ENCODE data around the gene MAP4K4.

Gene MAP4K4

DNA sequence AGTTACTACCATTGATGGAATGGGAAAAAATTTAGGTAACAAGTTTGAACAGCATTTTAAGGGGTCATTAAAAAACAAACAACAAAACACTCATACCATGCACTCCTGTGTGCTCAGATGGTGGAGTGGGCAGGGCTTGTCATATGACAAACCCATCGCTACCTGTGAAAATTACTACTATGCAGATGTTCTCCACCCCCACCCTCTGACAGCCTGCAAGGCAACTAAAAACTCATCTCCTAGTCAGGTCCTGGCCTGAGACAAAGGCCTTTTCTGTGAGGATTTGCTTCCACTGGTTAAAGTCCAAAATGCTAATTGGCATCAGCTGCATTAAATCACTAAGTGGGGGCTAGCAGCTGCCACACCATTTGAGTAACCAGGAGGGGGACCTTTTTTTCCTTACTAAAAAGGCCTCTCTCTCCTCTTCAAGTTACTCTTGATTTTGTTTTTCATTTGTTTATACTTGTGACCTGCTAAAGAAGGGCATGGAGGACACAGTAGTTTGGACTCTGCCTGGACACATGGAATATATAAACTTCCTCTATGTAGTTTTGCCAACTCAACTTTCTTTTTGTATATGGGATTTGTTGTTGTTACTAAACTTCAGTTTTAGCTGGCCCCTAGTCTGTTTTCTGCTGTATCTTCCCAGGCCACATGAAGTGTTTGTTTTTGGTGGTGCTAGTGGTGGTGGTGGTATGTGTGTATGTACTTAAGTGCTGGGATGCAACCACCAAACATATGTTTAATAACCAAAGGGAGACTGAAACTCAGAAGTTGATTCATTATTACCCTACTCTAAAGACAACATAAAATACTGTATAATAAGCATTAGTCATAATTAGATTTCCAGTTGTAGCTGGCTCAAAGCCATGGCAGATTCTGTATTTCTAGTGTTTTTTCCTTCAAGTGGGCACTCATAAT, 121.3 kb downstream of the MAP4K4 start:
- peak; percentile 62 for DNase-seq

DNA sequence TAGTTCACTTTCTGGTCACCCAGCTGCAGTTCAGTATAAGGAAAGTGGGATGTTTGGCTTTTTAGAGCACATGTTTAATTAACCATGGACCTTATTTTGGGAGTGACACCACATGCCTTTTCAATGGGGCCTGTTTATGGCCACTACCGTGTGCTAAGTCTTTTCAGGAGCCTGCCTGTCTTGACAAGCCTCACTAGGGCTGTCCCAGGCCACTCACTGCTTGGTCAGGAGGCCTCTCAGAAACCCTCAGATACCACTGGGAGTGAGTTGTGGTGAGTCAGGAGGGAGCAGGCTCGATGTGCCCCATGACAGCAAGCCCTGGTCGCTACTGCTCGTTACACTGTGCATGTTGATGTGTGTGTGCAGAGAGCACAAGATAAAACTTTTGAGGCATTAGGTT, 123.0 kb downstream of the MAP4K4 start:
- no peak for DNase-seq

DNA sequence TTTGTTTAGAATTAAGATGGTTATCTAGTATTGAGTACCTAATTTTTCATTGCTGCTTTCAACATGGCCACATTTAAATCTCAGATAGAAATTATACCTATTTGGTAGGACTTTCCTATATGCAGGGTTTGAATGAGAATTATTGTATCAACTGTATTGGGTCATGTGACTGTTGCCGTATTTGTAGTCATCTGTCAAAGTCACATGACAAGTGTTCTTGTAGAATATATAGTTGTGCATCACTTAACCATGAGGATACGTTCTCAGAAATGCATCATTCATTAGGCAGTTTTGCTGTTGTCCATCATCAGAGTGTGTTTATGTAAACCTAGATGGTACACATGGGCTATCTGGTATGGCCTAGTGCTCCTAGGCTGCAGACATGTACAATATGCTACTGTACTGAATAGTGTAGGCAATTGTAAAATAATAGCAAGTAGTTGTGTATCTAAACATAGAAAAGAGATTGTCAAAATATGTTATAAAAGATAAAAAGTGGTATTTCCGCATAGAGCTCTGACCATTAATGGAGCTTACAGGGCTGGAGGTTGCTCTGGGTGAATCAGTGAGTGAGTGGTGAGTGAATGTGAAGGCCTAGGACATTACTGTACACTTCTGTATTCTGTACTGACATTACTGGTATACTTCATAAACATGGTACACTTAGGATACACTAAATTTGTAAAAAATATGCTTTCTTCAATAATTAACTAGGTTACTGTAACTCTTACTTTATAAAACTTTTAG, 123.7 kb downstream of the MAP4K4 start:
- no peak for DNase-seq

DNA sequence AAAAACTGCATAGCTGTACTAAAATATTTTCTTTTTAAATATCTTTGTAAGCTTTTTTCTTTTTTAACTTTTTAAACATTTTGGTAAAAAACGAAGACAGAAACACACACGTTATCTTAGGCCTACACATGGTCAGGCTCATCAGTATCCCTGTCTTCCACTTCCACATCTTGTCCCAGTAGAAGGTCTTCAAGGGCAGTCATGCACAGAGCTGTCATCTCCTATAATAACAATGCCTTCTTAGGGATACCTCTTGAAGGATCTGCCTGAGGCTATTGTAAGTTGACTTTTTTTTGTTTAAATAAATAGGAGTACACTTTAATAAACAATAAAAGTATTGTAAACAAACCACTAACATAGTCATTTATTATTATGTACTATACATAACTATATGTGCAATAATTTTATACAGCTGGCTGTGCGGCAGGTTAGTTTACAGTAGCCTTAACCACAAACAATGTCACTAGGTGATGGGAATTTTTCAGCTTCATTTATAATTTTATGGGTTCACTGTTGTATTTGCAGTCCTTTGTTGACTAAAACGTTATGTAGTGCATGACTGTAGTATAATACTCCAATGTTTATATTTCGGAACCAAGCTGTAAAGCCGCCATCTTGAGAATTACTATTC, 124.4 kb downstream of the MAP4K4 start:
- no peak for DNase-seq

DNA sequence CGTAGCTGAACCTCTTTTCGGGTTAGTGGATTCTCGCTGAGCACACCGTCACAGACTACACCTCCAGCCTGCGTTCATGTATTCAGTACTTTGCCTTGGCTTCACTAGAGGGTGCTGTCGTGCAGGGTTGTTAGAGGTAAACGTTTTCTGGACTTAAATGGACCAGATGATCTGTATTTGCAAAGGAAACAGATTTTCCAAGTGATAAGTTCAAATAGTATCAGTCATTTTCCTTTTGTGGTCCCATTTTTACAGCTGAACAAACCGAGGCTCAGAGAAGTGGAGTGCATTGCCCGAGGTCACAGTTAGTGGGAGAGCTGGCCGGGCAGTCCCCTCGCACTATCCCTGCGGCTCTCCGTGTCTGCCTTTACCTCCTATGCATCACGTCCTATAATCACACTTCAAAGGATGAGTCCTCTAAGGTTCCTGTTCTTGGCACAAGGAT, 125.9 kb downstream of the MAP4K4 start:
- peak; percentile 48 for DNase-seq

GRCh38 chr2:101823859-101824258, 126.4 kb downstream of the MAP4K4 start:
- no peak for DNase-seq

DNA sequence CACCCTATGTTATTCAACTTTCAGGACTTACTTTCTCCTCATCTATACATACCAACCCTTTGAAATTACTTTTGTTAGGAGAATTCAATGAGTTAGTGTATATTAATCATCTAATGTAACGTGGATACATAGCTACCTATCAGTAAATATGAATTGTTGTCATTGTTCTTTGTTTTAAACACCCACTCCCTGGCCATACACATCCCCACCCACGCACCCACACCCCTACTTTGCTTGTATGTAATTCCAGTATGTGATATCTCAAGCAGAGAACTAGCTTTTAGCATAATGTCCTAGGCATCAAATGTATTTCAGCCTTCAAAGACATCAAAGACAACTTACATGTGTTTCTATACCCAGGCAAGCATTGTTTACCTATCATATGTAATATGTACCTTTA, 129.2 kb downstream of the MAP4K4 start:
- no peak for DNase-seq

DNA sequence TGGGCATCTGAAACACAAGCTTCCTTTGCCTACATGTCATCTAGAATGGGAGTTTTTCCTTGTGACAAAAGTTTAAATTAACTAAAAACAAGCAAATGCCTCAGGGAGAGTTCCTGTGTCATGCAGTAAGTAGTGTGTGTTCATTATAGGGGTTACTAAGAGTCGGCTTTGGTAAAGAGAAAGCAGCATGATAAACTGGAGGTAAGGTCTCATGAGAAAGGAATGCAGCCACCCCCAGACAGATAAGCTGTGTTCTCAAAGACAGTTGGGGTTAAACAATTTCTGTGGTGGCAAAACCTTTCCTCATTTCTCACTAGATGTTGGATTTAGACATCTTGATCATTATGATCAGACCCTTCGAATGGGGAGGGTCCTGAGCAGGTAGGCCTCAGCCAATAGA, 129.7 kb downstream of the MAP4K4 start:
- no peak for DNase-seq

GRCh38 chr2:101828257-101828656, 130.8 kb downstream of the MAP4K4 start:
- no peak for DNase-seq

DNA sequence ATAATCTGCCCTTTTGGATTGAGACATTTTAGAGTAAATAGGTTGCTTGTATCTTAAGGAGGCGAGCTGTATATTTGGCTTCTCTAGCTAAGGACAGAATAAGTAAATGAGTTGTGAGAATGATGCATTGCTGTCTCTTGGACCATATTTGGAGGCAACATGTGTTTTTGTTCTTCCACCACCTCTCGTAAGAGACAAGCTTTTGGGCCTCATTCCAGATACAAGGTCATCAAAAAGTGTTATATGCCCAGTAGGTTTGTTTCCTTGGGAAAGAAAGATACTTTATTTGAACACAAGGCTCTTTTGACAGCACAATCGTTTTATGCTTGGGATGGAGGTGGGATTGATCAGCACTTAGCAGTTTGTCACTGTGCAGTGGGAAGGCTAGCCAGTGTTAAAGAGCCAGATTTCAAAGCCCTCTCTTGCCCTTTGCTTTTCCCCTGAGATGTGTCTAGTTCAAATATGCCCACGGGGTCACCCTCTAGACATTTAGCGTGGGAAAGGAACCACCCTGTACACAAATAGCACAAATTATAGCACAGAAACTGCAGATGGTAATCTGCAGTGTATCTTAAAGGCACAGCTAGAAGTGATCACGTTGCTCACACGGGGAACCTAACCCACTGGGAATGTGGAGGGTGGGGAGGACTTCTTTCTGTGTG, 131.3 kb downstream of the MAP4K4 start:
- no peak for DNase-seq

DNA sequence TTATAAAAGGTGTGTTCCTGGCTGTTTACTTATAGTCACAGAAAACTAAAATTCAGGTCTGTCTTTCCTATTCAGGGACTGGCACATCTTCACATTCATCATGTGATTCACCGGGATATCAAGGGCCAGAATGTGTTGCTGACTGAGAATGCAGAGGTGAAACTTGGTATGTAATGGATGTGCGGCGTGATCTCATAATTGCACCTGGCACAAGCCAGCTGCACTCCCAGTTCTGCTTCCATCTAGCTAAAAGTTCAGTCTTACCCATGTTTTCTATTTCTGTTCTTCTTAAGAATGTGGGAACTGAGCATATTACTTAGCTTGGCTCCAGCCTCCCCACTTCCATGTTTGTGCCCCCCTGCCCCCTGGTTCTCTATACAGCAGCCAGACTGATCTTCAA, 131.9 kb downstream of the MAP4K4 start:
- no peak for DNase-seq

DNA sequence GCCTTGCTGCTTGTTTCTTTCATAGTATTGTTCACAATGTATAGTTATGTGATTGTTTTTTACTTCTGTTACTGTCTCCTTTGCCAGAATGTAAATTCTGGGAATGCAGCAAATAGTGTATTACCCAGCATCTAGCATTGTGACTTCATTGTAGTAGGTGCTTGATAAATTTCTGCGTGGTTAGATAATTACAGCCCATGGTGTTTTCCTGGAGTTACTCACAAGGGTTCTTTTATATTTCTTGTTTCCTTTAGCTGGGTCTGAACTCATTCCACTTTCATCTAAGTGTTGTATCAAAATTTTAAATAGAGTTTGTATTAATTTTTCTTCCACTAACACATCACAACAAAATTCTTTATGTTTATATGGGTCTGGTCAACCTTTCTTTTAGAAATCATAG, 132.6 kb downstream of the MAP4K4 start:
- no peak for DNase-seq

DNA sequence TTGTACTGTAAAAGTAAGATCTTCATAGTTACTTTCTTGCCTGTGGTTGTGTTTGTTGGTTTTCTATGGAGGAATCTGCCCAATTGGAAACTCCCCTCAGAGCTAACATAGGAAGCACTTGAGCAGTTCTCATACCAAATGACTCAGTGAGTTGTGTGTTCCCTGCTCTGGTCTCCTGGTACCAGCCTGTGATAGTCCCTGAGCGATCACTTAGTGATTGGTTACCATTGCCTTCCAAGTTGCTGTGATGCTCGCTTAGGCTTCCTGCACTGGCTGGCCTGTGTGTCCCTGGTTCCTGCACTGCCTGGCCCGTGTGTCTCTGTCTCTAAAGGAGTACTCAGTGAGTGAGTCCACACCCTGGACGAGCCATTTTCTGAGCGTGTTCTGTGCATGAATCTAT, 133.0 kb downstream of the MAP4K4 start:
- DNase-seq, result no peak

GRCh38 chr2:101831351-101831865, 133.9 kb downstream of the MAP4K4 start:
- DNase-seq, result peak; percentile 31

DNA sequence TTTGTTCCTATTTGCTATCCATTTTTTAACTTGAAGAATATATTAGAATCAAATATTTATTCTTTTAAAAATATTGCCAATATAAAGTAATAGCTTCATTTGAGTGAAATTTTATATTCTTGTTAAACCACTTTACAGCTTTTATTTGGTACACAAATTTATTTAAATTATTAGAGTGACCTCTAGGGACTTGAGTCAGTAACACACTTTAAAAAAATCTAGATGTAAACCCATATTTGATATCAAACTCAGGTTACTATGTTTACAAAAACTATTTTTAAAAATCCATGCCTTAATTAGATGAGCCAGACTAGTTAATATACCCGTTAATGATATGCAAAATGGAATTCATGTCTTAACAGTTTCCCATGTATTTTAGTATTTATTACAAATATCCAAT, 134.6 kb downstream of the MAP4K4 start:
- DNase-seq, result no peak

- no peak for DNase-seq
Measured at GRCh38 chr2:101833890-101834523, 136.5 kb downstream of the MAP4K4 start.

GRCh38 chr2:101837354-101837753, 139.8 kb downstream of the MAP4K4 start:
- DNase-seq, result no peak

GRCh38 chr2:101841679-101842327, 144.3 kb downstream of the MAP4K4 start:
- DNase-seq, result no peak

DNA sequence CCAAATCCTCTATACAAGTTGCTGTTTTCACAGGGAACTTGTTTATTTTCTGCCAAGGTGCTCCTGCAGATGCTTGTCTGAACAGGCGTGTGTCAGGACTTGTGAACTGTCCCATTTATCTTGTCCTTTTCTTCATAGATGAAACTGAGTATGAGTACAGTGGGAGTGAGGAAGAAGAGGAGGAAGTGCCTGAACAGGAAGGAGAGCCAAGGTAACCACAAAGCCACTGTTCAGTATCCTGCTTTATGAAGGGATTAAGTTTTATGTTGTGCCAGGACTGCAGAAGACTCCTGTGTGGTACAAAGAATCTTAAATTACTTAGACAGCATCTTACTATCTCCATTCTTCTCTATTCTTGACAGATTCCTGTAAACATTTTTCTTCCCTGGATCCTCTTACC, 145.0 kb downstream of the MAP4K4 start:
- DNase-seq, result no peak

- DNase-seq, result no peak
Measured at GRCh38 chr2:101843048-101843447, 145.5 kb downstream of the MAP4K4 start.

GRCh38 chr2:101843471-101843870, 146.0 kb downstream of the MAP4K4 start:
- DNase-seq, result no peak

Data from NCI-H146 (cell line).